Caco-2 (cell line): Measurements from ENCODE around the gene ZNF37A. TPM values are rescaled to one million over a fixed set of nuclear protein-coding genes. Genes with fewer than 3 reads are reported as not detected.

Source experiments
- BruUV-seq: library from RNA; stranded (reverse); fragments of 400-500 nt; replicated peaks from 2 replicates; lab custom pipeline; 2021; lab: Mats Ljungman, UMichigan
- CTCF ChIA-PET: fragments of 300-600 bp; sonication (Branson Sonifier 250); formaldehyde crosslinking; loops from one replicate; lab custom pipeline; 2022; ENCODE audit warnings: antibody characterized with exemption; lab: Charles Lee
- POLR2A ChIA-PET: fragments of 300-600 bp; sonication (Branson Sonifier 250); formaldehyde crosslinking; loops from one replicate; lab custom pipeline; 2022; ENCODE audit warnings: antibody characterized with exemption; lab: Charles Lee
- DNase-seq, 2 experiments: peaks; one replicate each; pipeline versions ENCODE4 v3.0.0 to v3.0.0-alpha.2; 2020 to 2022
- H3K27me3 ChIP-seq: replicated peaks from 2 replicates; pipeline ENCODE4 v1.6.0; 2011; ENCODE audit warnings: low read length; ENCODE audit not compliant: control insufficient read depth, insufficient read depth
- H3K36me3 ChIP-seq: 2 replicates; pipeline ENCODE4 v1.5.1; 2011; ENCODE audit warnings: low read length; ENCODE audit not compliant: control insufficient read depth, insufficient read depth
- H3K4me1 ChIP-seq: fragments of 250-450 bp; sonication (Bioruptor Pico); 2 replicates; pipeline ENCODE4 v1.5.1; 2020; ENCODE audit warnings: mild to moderate bottlenecking
- H3K4me3 ChIP-seq: 2 replicates; pipeline ENCODE4 v1.5.1; 2011; ENCODE audit warnings: low read depth, mild to moderate bottlenecking, control low read depth, low read length
- H3K9me3 ChIP-seq: fragments of 250-450 bp; sonication (Bioruptor Pico); 2 replicates; pipeline ENCODE4 v1.5.1; 2020; ENCODE audit warnings: mild to moderate bottlenecking, moderate library complexity
- H3K27ac Mint-ChIP-seq: one replicate; pipeline ENCODE4 v1.8.0; 2022; ENCODE audit warnings: mixed read lengths; ENCODE audit not compliant: unreplicated experiment
- H3K27me3 Mint-ChIP-seq: one replicate; pipeline ENCODE4 v1.8.0; 2022; ENCODE audit warnings: mixed read lengths; ENCODE audit not compliant: insufficient read depth, unreplicated experiment
- H3K36me3 Mint-ChIP-seq: one replicate; pipeline ENCODE4 v1.8.0; 2022; ENCODE audit warnings: mild to moderate bottlenecking, mixed read lengths; ENCODE audit not compliant: insufficient read depth, unreplicated experiment
- H3K4me1 Mint-ChIP-seq: one replicate; pipeline ENCODE4 v1.8.0; 2022; ENCODE audit warnings: low read depth, mixed read lengths; ENCODE audit not compliant: unreplicated experiment
- H3K4me3 Mint-ChIP-seq: one replicate; pipeline ENCODE4 v1.8.0; 2022; ENCODE audit warnings: mild to moderate bottlenecking, moderate library complexity, mixed read lengths; ENCODE audit not compliant: unreplicated experiment
- H3K9me3 Mint-ChIP-seq: one replicate; pipeline ENCODE4 v1.8.0; 2022; ENCODE audit warnings: mixed read lengths; ENCODE audit not compliant: unreplicated experiment
- CTCF ChIP-seq, 2 experiments: fragments of 200-600 bp in 1 of 2; IDR thresholded peaks; 1 replicate in 1 of 2; 2 replicates in 1 of 2; pipeline versions ENCODE4 v1.5.1 to v1.8.0; 2011 to 2022; ENCODE audit warnings: antibody characterized with exemption in 1 of 2, control low read depth in 1 of 2, inconsistent platforms in 1 of 2, low read depth in 1 of 2, low read length in 1 of 2, mild to moderate bottlenecking in 1 of 2, moderate library complexity in 1 of 2; ENCODE audit not compliant: insufficient read depth in 1 of 2, severe bottlenecking in 1 of 2, unreplicated experiment in 1 of 2
- intact Hi-C: fragments of 100-400 bp; cut with micrococcal nuclease; formaldehyde crosslinking; loops from one replicate; pipeline ENCODE4 v1.10.0; 2022; ENCODE audit not compliant: unreplicated experiment
- total RNA-seq: library from RNA; stranded (reverse); gene quantifications from 2 replicates; pipeline ENCODE4 v1.2.3, GENCODE V29; 2022

Gene ZNF37A
- total RNA-seq, 1 experiment from 2014 or later, result 14.0 TPM

- H3K36me3 Mint-ChIP-seq, result no peaks in the 10 kb centered on the region
- Histone ChIP-seq H3K9me3 (peaks cover 24% of the 10 kb centered on the region), H3K4me3 (no peak overlapping the region), H3K27me3 (no peaks in the 10 kb centered on the region), H3K4me1 (no peaks in the 10 kb centered on the region; the same call in 1 of the 2 replicates), H3K36me3 (no peaks in the 10 kb centered on the region)
- CTCF ChIA-PET, result no interaction called here
- no TSS peak for BruUV-seq
- no peaks in the 10 kb centered on the region for H3K4me1 Mint-ChIP-seq
- no peak overlapping the region for H3K27ac Mint-ChIP-seq
- no peaks in the 10 kb centered on the region for H3K27me3 Mint-ChIP-seq
- POLR2A ChIA-PET, result no interaction called here
- peaks cover 53% of the 10 kb centered on the region for H3K9me3 Mint-ChIP-seq
- no peak for DNase-seq
- intact Hi-C loops, result no loop called here
- TF ChIP-seq CTCF (IDR thresholded peaks at IDR 0.05; ENCODE audit: insufficient read depth in 1 of 2, low read depth in 1 of 2, low read length in 1 of 2, severe bottlenecking in 1 of 2, unreplicated experiment in 1 of 2), result no peak
- H3K4me3 Mint-ChIP-seq, result no peak overlapping the region
Observed at GRCh38 chr10:38156416-38157269, 62.5 kb downstream of the ZNF37A start.

- POLR2A ChIA-PET, result no interaction called here
- H3K27me3 ChIP-seq, result no peaks in the 10 kb centered on the region
Observed at GRCh38 chr10:38157270-38157685, 63.1 kb downstream of the ZNF37A start.

GRCh38 chr10:38159004-38159403, 64.9 kb downstream of the ZNF37A start:
- H3K27me3 Mint-ChIP-seq, result no peaks in the 10 kb centered on the region
- no peaks in the 10 kb centered on the region for H3K4me1 Mint-ChIP-seq
- H3K4me1 ChIP-seq, result no peaks in the 10 kb centered on the region
- H3K36me3 Mint-ChIP-seq, result no peaks in the 10 kb centered on the region
- H3K27ac Mint-ChIP-seq, result no peak overlapping the region
- H3K9me3 ChIP-seq, result peaks cover 24% of the 10 kb centered on the region
- ChIA-PET POLR2A (no interaction called here), CTCF (no interaction called here)
- peaks cover 50% of the 10 kb centered on the region for H3K9me3 Mint-ChIP-seq
- no peak for TF ChIP-seq CTCF (IDR thresholded peaks at IDR 0.05; ENCODE audit: insufficient read depth in 1 of 2, low read depth in 1 of 2, low read length in 1 of 2, severe bottlenecking in 1 of 2, unreplicated experiment in 1 of 2)
- no peaks in the 10 kb centered on the region for H3K27me3 ChIP-seq
- intact Hi-C loops, result no loop called here
- H3K4me3 ChIP-seq, result no peak overlapping the region
- BruUV-seq, result no TSS peak
- DNase-seq, result no peak
- H3K4me3 Mint-ChIP-seq, result no peak overlapping the region
- H3K36me3 ChIP-seq, result no peaks in the 10 kb centered on the region

More at GRCh38 chr10:38157270-38157685, 63.1 kb downstream of the ZNF37A start:
- Mint-ChIP-seq H3K4me3 (no peak overlapping the region), H3K9me3 (peaks cover 53% of the 10 kb centered on the region), H3K36me3 (no peaks in the 10 kb centered on the region), H3K27ac (no peak overlapping the region), H3K27me3 (no peaks in the 10 kb centered on the region), H3K4me1 (no peaks in the 10 kb centered on the region)
- intact Hi-C loops, result no loop called here
- no TSS peak for BruUV-seq
- no peaks in the 10 kb centered on the region for H3K36me3 ChIP-seq
- no peak for DNase-seq
- H3K9me3 ChIP-seq, result peaks cover 24% of the 10 kb centered on the region
- no peaks in the 10 kb centered on the region; the same call in 1 of the 2 replicates for H3K4me1 ChIP-seq
- no peak for TF ChIP-seq CTCF (IDR thresholded peaks at IDR 0.05; ENCODE audit: insufficient read depth in 1 of 2, low read depth in 1 of 2, low read length in 1 of 2, severe bottlenecking in 1 of 2, unreplicated experiment in 1 of 2)
- CTCF ChIA-PET, result no interaction called here
- H3K4me3 ChIP-seq, result no peak overlapping the region
